NCI-H510A treated with DMSO at 0.1 percent for 48 hours (cell line): ENCODE data around the gene KLK5.

ENCODE experiments used
- DNase-seq: peaks from one replicate; lab custom pipeline; 2025; lab: John Stamatoyannopoulos, UW

Gene KLK5

DNA sequence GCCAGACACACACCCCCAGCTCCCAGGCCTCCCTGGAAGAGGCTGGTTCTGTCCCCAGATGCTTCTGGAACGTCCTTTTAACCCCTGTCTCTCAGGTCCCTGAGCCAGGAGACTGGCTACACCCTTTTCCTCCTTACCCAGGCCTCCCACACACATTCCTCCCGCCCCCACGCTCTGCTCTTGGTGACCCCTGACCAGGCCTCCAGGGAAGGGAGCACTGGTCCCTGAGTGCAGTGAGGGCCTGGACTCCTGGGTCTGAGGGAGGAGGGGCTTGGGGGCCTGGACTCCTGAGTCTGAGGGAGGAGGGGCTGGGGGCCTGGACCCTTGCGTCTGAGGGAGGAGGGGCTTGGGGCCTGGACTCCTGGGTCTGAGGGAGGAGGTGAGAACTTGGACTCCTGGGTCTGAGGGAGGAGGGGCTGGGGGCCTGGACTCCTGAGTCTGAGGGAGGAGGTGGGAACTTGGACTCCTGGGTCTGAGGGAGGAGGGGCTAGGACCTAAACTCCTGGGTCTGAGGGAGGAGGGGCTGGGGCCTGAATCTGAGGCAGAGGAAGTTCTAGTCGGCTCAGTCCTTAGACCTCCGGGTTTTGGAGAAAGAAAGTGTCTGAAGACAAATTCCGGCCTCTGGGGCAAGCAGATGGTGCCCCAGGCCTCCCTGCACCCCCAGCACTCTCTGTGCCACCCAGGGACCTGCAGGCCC lies 16.0 kb upstream of the KLK5 start:
- no peak for DNase-seq

DNA sequence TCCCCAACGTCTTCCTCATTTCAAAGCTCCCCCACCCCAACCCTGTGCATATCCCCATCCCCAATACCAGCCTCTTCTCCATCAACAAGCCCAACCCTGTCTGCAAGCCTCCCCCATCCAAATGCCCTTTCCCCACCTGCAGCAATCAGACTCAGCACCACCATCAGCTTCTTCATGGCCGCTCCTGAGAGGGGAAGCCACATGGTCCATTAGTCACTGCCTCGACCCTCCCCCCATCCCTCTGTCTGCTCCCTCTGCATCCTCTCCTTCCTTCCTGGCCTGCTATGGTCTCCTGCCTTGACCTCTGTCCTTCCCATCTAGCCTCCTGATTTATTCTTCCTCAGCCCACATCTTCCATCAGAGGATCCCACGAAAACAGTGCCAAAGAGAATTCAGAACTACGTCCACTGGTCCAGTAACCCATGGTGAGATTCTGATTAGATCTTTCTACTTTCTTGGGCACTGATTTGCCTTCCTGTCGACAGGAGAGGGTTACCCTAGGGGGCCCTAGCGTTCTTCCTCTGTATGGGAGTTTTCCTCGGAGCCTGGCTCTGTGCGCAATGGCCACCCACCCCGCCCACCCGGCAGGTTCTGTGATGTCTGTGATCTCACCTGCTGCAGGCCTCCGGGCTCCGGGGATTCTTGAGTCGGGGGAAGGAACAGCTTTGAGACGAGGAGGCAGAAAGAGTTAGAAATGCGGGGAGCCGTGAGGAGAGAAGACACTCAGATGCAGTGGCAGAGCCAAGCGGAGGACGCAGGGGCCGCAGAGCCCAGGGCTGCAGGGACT lies 15.3 kb upstream of the KLK5 start:
- no peak for DNase-seq

DNA sequence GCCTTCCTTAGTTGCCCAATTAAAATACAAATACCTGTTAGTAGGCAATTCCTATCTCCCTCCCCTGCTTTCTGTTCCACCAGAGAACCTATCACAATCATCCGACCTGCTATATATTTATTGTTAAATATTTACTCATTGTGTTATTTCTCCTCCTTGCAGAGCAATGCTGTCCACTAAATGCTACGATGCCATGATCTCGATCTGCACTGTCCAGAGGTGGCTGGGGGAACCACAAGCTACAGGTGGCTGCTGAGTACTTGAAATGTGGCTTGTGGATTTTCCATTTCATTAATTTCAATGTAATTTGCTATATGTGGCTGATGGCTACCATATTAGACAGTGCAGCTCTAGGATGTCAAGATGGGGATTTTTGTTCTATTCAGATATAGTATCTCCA lies 11.4 kb upstream of the KLK5 start:
- DNase-seq, result no peak

DNA sequence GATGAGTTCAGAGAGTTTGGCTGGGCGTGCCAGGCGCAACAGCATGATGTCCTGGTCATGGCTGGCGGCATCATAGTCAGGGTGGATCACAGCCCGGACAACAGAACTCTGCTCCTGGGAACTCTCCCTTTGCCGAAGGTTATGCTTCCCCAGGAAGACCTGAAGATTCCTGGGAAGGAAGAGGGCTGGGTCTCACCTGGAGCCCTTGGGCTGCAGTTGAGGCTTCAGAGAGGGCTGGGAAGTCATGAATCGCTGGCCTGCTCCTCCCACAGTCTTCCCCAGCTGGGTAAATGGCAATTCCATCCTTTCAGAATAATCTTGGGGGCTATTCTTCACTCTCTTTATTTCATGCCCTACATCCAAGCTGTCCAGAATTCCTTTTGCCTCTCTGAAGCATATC lies 10.5 kb upstream of the KLK5 start:
- no peak for DNase-seq

DNA sequence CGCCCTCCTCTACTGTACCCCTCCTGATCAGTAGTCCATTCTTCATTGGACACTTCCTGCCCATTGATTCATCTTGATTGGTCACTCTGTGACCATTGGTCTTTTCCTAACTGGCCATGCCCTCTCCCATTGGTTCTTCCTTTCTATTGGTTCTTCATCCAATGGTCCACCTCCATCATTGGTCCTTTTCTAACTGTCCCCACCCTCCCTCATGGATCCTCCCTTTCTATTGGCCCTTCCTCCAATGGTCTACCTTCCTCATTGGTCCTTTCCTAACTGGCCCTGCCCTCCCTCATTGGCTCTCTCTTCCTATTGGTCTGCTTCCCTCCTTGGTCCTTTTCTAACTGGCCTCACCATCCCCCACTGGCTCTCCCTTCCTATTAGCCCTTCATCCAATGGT lies 9.4 kb upstream of the KLK5 start:
- no peak for DNase-seq

DNA sequence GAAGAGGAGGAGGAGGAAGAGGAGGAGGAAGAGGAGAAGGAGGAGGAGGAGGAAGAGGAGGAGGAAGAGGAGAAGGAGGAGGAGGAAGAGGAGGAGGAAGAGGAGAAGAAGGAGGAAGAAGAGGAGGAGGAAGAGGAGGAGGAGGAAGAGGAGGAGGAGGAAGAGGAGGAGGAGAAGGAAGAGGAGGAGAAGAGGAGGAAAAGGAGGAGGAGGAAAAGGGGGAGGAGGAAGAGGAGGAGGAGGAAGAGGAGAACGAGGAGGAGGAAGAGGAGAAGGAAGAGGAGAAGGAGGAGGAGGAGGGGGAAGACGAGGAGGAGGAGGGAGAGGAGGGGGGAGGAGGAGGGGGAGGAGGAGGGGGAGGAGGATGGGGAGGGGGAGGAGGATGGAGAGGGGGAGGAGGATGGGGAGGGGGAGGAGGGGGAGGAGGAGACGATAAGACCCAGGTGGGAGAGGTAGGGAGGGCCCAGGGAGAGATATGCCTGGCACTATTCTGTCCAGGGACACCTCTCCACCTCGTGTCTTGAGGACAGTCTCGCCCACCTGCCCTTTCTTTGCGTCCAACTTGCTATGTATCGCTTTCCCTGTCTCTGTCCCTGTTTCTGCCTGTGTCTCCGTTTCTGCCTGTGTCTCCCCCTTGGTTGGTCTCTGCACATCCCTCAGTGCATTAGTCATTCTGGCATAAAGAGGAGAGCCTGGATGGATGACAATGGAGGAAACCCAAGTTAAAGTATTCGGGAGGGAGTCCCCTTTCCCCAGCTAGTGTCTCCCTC lies 7.1 kb upstream of the KLK5 start:
- DNase-seq, result no peak

DNA sequence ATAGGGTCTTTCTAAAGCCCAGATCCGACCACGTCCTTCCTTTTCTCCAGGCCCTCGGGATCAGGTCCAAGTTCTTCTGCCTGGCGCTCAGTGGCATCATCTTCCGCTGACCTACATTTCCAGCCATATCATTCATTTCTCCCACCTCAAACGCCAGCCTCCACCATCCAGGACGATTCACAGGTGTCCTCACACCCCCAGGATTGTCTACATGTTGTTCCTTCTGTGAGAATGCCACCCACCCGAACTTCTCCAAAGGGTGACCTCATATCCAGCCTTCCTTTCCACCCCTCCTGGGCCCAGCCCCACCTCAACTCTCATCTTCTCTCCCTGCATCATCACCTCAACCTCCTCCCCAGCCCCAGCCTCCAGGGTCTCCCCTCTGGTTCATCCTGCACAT lies 4.7 kb upstream of the KLK5 start:
- DNase-seq, result no peak

DNA sequence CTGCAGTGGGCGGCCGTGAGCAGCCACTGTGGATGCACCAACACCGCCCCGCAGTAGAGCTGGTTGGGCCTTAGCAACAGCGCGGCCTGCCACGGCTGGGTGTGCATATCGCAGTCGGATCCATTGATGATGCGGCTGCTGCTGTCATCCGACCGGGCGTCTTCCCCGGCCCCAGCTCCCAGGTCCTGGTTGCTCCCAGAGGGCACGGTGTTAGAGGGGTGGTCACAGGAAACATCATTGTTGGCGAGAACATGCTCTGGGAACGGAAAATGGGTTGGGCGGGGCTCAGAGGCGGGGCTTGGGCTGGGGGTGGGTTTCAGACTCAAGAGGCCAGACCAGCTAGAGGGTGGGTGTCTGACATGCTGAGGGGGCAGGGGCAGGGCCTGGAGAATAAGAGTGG lies 3.0 kb downstream of the KLK5 start:
- no peak for DNase-seq

DNA sequence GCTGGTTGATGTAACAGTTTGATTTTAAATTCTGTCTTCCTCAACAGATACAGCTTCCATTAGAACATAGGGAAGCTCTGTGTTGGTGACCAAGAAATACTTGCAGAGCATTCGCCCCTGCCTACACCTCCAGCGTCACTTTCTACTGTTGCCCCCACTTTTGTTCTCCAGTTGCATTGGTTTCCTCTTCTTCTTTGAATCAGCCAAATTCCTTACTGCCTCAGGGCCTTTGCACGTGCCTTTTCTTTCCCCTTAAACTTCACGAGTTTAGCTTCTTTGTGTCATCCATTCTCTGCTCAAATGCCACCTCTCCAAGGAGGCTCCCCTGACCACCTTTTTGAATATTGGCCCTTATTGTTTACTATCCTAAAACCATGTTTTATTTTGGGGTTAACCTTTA lies 5.7 kb downstream of the KLK5 start:
- no peak for DNase-seq

DNA sequence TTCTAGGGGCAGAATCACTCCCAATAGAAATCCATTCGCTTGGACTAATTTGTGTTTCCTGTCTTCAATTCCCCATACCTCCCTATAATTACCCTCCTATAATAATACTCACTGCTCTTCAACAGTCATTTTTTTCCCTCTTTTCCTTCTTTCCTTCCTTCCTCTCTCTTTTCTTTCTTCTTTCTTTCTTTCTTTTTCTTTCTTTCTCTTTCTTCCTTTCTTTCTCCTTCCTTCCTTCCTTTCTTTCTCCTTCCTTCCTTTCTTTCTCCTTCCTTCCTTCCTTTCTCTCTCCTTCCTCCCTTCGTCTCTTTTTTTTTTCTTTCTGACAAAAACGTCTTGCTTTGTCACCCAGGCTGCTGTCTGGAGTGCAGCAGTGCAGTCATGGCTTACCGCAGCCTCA lies 8.0 kb downstream of the KLK5 start:
- DNase-seq, result no peak

DNA sequence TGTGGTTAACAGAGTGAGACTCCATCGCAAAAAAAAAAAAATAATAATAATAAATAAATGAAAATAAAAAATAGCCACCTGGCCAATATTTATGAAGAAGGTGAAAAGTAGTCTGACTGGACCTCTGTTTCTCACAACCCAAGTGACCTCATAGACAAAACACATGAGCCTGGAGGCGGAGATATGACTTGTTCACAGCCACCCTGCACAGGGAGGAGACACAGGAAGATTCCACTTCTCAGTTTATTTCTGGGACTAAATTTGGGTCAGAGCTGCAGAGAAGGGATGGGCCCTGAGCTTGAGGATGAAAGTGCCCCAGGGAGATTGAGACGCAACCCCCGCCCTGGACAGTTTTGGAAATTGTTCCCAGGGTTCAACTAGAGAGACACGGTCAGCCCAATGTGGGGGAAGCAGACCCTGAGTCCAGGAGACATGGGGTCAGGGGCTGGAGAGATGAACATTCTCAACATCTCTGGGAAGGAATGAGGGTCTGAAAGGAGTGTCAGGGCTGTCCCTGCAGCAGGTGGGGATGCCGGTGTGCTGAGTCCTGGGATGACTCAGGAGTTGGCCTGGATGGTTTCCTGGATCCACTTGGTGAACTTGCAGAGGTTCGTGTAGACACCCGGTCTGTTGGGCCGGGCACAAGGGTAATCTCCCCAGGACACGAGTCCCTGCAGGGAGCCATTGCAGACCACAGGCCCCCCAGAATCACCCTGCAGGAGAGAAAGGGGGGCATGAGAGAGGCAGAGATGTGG lies 9.6 kb downstream of the KLK5 start:
- DNase-seq, result no peak

DNA sequence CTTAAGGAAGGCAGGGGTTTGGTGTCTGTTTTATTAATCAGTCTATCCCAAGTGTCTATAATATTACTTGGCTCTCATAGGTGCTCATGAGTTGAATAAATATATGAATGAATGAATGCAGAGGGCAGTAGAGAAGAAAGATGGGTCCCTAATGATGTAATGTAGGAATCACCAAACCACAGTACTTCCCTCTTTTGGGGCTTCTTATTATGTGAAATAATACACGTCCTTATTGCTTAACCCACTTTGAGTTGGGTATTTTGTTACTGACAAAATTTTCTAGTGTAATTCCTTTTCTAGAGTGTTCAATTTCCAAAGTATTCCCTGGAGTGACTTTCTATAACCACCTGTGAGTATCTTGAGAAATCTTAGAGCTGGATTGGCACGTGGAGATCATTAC lies 13.2 kb downstream of the KLK5 start:
- no peak for DNase-seq

DNA sequence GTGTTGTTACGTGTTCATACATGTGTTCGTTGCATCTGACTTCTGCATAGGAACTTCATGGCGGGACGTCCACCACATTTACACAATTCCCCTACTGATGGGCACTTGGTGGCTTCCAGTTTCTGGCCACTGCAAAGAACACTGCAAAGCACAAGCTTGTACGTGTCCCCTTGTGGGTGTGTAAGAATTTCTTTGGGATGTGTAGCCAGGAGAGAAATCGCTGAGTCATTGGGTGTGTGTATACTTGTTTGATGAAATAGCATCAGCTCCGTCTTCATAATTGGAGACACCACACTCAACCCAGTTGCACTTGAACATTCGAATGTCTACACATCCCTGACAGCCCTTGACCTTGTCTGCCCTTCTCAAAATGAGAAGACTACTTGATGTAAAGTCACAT lies 19.2 kb downstream of the KLK5 start:
- DNase-seq, result no peak

DNA sequence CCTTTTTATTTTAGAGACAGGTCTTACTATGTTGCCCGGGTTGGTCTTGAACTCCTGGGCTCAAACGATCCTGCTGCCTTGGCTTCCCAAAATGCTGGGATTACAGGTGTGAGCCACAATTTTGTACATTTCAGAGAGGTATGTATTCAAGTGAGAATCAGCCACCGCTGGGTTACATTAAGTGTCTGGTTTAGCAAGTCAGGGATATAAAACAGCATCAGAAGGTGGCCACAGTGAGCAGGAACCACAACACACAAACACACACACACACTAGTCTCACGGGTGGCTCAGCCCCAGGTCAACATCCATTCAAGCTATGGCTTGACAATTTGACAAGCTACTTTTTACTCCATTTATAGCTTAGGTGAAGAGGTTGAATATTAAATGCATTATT lies 20.2 kb downstream of the KLK5 start:
- DNase-seq, result no peak

DNA sequence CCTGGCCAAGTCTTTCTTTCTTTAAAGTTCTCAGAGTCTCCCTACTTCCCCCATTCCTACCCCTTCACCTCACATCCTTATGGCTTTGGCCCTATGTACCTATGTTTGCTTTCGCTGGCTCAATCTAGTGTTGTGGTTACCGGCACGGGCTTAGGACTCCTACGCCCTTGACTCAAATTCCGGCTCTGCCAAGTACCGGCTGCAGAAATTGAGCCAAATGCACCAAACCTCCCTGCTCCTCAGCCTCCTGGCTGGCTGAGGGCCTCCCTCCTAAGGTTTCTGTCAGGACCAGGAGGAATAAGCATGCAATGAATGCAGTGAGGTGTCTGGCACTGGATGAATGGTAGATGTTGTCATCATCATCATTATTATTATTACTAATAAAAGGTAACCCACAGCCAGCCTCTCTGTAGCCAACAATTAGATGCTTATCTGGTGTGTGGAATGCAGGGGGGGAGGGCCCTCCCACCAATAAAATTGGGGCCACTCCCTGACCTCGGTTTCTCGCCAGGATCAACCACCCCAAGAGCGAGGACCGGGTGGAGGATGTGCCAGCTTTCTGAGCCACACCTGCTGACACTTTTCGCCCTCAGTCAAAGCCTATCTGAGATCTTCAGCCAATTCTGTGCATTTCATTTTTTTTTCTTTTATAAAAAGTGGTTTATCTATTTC lies 20.7 kb downstream of the KLK5 start:
- no peak for DNase-seq

DNA sequence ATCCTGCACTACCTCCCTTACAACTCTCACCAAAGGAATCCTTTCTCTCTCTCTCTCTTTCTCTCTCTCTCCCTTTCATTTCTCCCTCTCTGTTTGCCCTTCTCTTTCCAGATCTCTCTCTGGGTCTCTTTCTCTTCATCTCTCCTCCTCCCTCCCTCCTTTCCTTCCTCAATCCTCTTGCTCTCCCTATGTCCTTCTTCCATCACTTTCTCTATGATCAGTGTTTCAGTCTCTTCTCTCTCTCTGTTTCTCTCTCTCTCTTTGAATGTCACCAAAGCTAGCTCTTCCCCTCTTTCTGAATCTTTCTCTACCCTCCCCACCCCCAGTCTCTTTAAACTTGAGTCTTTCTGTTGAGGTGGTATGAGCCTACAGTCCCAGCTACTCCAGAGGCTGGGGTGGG lies 21.8 kb downstream of the KLK5 start:
- DNase-seq, result no peak

DNA sequence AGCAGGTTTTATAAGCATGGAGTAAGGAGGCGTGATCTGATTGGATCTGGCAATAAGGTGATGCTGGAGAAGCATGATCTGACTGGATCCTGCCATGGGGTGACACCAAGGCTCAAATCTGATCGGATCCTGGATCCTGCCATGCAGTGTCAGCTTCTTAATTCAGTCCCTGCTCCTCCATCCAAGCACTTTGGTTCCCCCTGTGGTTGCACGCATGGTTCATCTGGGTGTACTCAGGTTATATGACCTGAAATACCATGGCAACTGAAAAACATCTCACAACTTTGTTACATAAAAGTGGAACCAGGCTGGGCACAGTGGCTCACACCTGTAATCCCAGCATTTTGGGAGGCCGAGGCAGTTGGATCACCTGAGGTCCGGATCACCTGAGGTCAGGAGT lies 24.0 kb downstream of the KLK5 start:
- DNase-seq, result no peak

DNA sequence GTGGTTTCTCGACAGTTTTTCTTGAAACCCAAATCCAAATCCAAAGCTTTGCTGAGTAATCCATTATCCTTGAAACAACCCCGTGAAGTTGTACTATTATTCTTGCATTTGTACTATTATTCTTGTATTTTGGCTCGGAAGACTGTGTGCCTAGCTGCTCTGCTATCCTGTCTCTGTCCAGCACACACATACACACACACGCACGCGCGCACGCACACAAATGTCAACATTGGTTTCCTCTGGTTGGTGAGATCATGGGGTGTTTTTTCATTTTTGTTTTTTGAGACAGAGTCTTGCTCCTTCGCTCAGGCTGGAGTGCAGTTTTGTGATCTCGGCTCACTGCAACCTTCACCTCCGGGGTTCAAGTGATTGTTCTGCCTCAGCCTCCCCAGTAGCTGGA lies 26.7 kb downstream of the KLK5 start:
- no peak for DNase-seq

DNA sequence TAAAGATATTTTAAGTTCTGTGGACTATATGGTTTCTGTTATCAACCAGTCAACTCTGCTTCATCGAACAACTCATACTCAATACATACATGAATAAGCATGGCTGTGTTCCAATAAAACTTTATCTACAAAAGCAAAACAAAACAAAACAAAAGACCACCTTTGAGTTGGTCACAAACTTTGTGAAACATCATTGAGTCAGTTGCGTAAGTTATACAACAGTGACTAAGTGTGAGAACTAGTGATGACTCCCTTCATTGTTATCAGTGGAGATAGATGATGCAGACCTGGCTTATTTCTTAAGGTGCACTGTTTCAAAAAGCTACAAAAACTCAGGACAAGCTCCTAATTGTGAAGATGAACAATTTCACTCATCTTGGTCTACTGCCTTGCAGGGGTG lies 27.1 kb downstream of the KLK5 start:
- no peak for DNase-seq

DNA sequence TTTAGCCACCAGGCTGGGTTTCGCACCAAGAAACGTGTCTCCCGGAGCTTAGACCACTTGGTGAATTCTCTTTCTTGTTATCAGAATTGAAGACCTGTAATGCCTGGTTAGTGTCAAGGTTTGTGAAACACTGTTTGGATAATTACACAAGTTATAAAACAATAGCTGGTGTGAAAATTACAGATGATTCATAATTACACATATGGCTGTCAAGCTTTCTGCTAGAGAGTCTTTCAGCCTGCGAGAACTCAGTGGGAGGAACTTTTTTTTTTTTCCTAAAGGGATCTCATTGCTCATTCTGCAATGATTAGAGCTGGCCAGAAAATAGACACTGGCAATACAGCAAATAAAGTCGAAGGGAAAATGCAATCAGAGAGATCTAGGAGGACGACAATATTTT lies 28.3 kb downstream of the KLK5 start:
- no peak for DNase-seq

DNA sequence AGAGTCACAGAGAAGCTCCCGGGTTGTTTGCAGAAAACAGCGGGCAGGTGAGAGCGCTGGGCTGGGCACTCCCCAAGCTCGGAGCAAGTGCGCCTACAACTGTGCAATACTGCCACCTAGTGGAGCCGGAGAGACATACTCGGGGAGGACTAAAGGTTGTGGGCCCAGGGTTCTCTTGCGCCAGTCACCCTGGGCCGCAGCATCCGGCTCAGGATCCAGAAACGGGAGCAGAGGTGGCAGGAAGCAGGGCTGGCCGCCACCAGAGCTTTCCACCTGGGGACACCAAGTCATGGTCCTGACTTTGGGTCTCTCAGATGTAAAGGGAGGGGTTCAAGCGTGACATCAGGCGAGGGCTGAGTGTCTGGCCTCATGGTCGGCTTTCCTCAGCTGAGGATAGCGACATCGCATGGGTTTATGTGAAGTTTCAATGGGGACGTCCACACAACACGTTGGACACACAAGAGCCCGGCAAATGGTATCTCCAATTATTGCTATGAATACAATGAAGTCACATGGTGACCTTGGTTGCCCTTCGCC lies 30.5 kb downstream of the KLK5 start:
- peak; percentile 85 for DNase-seq
